HAP-1 (cell line): ENCODE results near the gene CD101.

Experiments used
- DNase-seq, 2 experiments: peaks; one replicate each; pipeline ENCODE4 v3.0.0-alpha.2; 2016 to 2020; ENCODE audit warnings: low spot score in 2 of 2
- H3K27me3 ChIP-seq: fragments of 250-450 bp; sonication (Bioruptor Pico); 2 replicates; pipeline ENCODE4 v1.5.1; 2020; ENCODE audit warnings: low read depth, mild to moderate bottlenecking, moderate library complexity
- H3K36me3 ChIP-seq: fragments of 250-450 bp; sonication (Bioruptor Pico); replicated peaks from 2 replicates; pipeline ENCODE4 v1.5.1; 2020; ENCODE audit warnings: mild to moderate bottlenecking
- H3K4me1 ChIP-seq: fragments of 250-450 bp; sonication (Bioruptor Pico); 2 replicates; pipeline ENCODE4 v1.5.1; 2020; ENCODE audit warnings: mild to moderate bottlenecking
- H3K4me3 ChIP-seq: fragments of 250-450 bp; sonication (Bioruptor Pico); 2 replicates; pipeline ENCODE4 v1.5.1; 2020; ENCODE audit warnings: mild to moderate bottlenecking, moderate library complexity
- H3K9me3 ChIP-seq: fragments of 250-450 bp; sonication (Bioruptor Pico); 2 replicates; pipeline ENCODE4 v1.5.1; 2020; ENCODE audit warnings: mild to moderate bottlenecking, moderate library complexity
- in situ Hi-C: fragments of 300-500 bp; cut with MboI; formaldehyde crosslinking; loops from 3 replicates; pipeline ENCODE4 v1.14.3; 2020; ENCODE audit warnings: low sequenced_read_pairs, inconsistent platforms, mixed read lengths

The CD101 gene

GRCh38 chr1:117013309-117013858 lies 11.8 kb downstream of the CD101 start:
- Histone ChIP-seq H3K36me3 (no peaks in the 10 kb centered on the region), H3K9me3 (no peaks in the 10 kb centered on the region), H3K4me3 (no peak overlapping the region), H3K4me1 (peaks cover 5% of the 10 kb centered on the region), H3K27me3 (no peaks in the 10 kb centered on the region)
- DNase-seq = no peak
- in situ Hi-C loops = no loop called here

GRCh38 chr1:117014209-117014608 lies 12.6 kb downstream of the CD101 start:
- H3K4me3 ChIP-seq = no peak overlapping the region
- no peaks in the 10 kb centered on the region for H3K9me3 ChIP-seq
- H3K4me1 ChIP-seq = peaks cover 5% of the 10 kb centered on the region
- H3K36me3 ChIP-seq = no peaks in the 10 kb centered on the region
- no peaks in the 10 kb centered on the region for H3K27me3 ChIP-seq
- no peak for DNase-seq
- in situ Hi-C loops = no loop called here

- H3K4me1 ChIP-seq = peaks cover 5% of the 10 kb centered on the region
- no peak overlapping the region for H3K4me3 ChIP-seq
- in situ Hi-C loops = no loop called here
- no peak for DNase-seq
- no peaks in the 10 kb centered on the region for H3K9me3 ChIP-seq
- no peaks in the 10 kb centered on the region for H3K27me3 ChIP-seq
- H3K36me3 ChIP-seq = no peaks in the 10 kb centered on the region
These were observed 14.2 kb downstream of the CD101 start for GRCh38 chr1:117015724-117016123.

- H3K9me3 ChIP-seq = no peaks in the 10 kb centered on the region
- peaks cover 5% of the 10 kb centered on the region for H3K4me1 ChIP-seq
- DNase-seq = no peak
- in situ Hi-C loops = no loop called here
- H3K27me3 ChIP-seq = no peaks in the 10 kb centered on the region
- H3K4me3 ChIP-seq = no peak overlapping the region
- H3K36me3 ChIP-seq = no peaks in the 10 kb centered on the region
These were observed 15.5 kb downstream of the CD101 start for GRCh38 chr1:117017062-117017461.

GRCh38 chr1:117017648-117018047 lies 16.1 kb downstream of the CD101 start:
- H3K27me3 ChIP-seq = no peaks in the 10 kb centered on the region

GRCh38 chr1:117020526-117021156 lies 19.1 kb downstream of the CD101 start:
- 0 out of 2 replicates have a peak, but pooled peaks cover 2% of the 10 kb centered on the region for H3K4me1 ChIP-seq
- H3K9me3 ChIP-seq = no peaks in the 10 kb centered on the region
- no peak for DNase-seq
- no peak overlapping the region for H3K4me3 ChIP-seq
- no peaks in the 10 kb centered on the region for H3K36me3 ChIP-seq
- H3K27me3 ChIP-seq = no peaks in the 10 kb centered on the region
- in situ Hi-C loops = no loop called here

More at GRCh38 chr1:117017648-117018047, 16.1 kb downstream of the CD101 start:
- Histone ChIP-seq H3K9me3 (no peaks in the 10 kb centered on the region), H3K4me3 (no peak overlapping the region), H3K4me1 (peaks cover 5% of the 10 kb centered on the region), H3K36me3 (no peaks in the 10 kb centered on the region)
- no peak for DNase-seq
- in situ Hi-C loops = no loop called here

- Histone ChIP-seq H3K36me3 (no peaks in the 10 kb centered on the region), H3K27me3 (no peaks in the 10 kb centered on the region), H3K4me1 (no peaks in the 10 kb centered on the region), H3K4me3 (no peak overlapping the region), H3K9me3 (no peaks in the 10 kb centered on the region)
- DNase-seq = no peak
- in situ Hi-C loops = no loop called here
These were observed 20.6 kb downstream of the CD101 start for GRCh38 chr1:117022114-117022513.

- Histone ChIP-seq H3K36me3 (no peaks in the 10 kb centered on the region), H3K9me3 (no peaks in the 10 kb centered on the region)
- in situ Hi-C loops = no loop called here
These were observed 24.0 kb downstream of the CD101 start for GRCh38 chr1:117025568-117025967.

GRCh38 chr1:117026361-117026760 lies 24.8 kb downstream of the CD101 start:
- in situ Hi-C loops = no loop called here
- H3K27me3 ChIP-seq = no peaks in the 10 kb centered on the region
- no peak for DNase-seq
- H3K4me3 ChIP-seq = no peak overlapping the region
- H3K9me3 ChIP-seq = no peaks in the 10 kb centered on the region
- H3K36me3 ChIP-seq = no peaks in the 10 kb centered on the region
- no peaks in the 10 kb centered on the region for H3K4me1 ChIP-seq

More at GRCh38 chr1:117025568-117025967, 24.0 kb downstream of the CD101 start:
- DNase-seq = no peak
- Histone ChIP-seq H3K27me3 (no peaks in the 10 kb centered on the region), H3K4me3 (no peak overlapping the region), H3K4me1 (no peaks in the 10 kb centered on the region)

- no peaks in the 10 kb centered on the region for H3K9me3 ChIP-seq
- no peaks in the 10 kb centered on the region for H3K27me3 ChIP-seq
- no peaks in the 10 kb centered on the region; the same call in 1 of the 2 replicates for H3K36me3 ChIP-seq
- DNase-seq = no peak
- in situ Hi-C loops = no loop called here
- no peaks in the 10 kb centered on the region for H3K4me1 ChIP-seq
- H3K4me3 ChIP-seq = no peak overlapping the region
These were observed 28.1 kb downstream of the CD101 start for GRCh38 chr1:117029685-117030084.

- Histone ChIP-seq H3K9me3 (no peaks in the 10 kb centered on the region), H3K4me1 (no peaks in the 10 kb centered on the region; the same call in 1 of the 2 replicates), H3K27me3 (no peaks in the 10 kb centered on the region), H3K4me3 (no peak overlapping the region), H3K36me3 (no peaks in the 10 kb centered on the region; the same call in 1 of the 2 replicates)
- in situ Hi-C loops = no loop called here
- DNase-seq = no peak
These were observed 28.8 kb downstream of the CD101 start for GRCh38 chr1:117030271-117030877.

- Histone ChIP-seq H3K4me1 (no peaks in the 10 kb centered on the region; the same call in 1 of the 2 replicates), H3K27me3 (no peaks in the 10 kb centered on the region)
- DNase-seq = no peak
These were observed 30.7 kb downstream of the CD101 start for GRCh38 chr1:117032266-117032665.

GRCh38 chr1:117032681-117033539 lies 31.4 kb downstream of the CD101 start:
- in situ Hi-C loops = no loop called here
- H3K4me1 ChIP-seq = no peaks in the 10 kb centered on the region; the same call in 1 of the 2 replicates
- H3K9me3 ChIP-seq = no peaks in the 10 kb centered on the region
- peaks cover 2% of the 10 kb centered on the region; the same call in 1 of the 2 replicates for H3K36me3 ChIP-seq
- no peak for DNase-seq
- H3K4me3 ChIP-seq = no peak overlapping the region
- no peaks in the 10 kb centered on the region for H3K27me3 ChIP-seq

More at GRCh38 chr1:117032266-117032665, 30.7 kb downstream of the CD101 start:
- Histone ChIP-seq H3K4me3 (no peak overlapping the region), H3K9me3 (no peaks in the 10 kb centered on the region), H3K36me3 (no peaks in the 10 kb centered on the region; the same call in 1 of the 2 replicates)
- in situ Hi-C loops = no loop called here
